GM12801 (cell line): Measurements from ENCODE around the gene VPS11.

ENCODE experiments used
- CTCF ChIP-seq: IDR thresholded peaks from one replicate; pipeline ENCODE4 v1.5.1; 2011; ENCODE audit warnings: control low read depth; ENCODE audit not compliant: insufficient read length; ENCODE audit errors: extremely low read depth

The VPS11 gene

GRCh38 chr11:119029340-119030028, 38.1 kb upstream of the VPS11 start:
- no peak for TF ChIP-seq CTCF

- no peak for TF ChIP-seq CTCF
These were observed 37.6 kb upstream of the VPS11 start for GRCh38 chr11:119030029-119030328.

- TF ChIP-seq CTCF = no peak
These were observed 37.1 kb upstream of the VPS11 start, which contains the start of gene SLC37A4 for GRCh38 chr11:119030329-119031047. SLC37A4 (minus strand) TSS chr11:119030877.

- no peak for TF ChIP-seq CTCF
These were observed 35.7 kb upstream of the VPS11 start for GRCh38 chr11:119031912-119032280.

DNA sequence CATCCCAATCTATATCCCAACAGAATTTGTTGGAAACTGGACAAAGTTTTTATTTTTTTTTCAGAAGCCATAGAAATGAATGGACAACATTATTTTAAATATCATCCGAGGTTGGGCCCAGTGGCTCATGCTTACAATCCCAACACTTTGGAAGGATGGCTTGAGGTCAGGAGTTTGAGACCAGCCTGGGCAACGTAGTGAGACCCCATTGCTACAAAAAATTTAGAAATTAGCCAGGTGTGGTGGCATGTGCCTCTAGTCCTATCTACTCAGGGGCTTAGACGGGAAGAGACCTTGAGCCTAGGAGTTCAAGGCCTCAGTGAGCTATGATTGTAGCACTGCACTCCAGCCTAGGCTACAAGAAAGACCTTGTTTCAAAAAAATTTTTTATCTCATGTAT, 32.8 kb upstream of the VPS11 start:
- TF ChIP-seq CTCF = no peak

- no peak for TF ChIP-seq CTCF
These were observed 28.7 kb upstream of the VPS11 start for GRCh38 chr11:119038884-119039283.

- no peak for TF ChIP-seq CTCF
These were observed 25.6 kb upstream of the VPS11 start for GRCh38 chr11:119041821-119042514.
